Measurements from ENCODE around the gene PDF. TPM values are rescaled to one million over a fixed set of nuclear protein-coding genes. Genes with fewer than 3 reads are reported as not detected.

Gene PDF
- total and polyA plus RNA-seq, 2 of the 13 experiments (the other 11 are each of a cell fraction or from before 2014, with no cell fraction given): 12.4 to 48.8 TPM

GRCh38 chr16:69318177-69318910 lies 12.0 kb downstream of the PDF start:
- no peaks in the 10 kb centered on the region for H3K9me3 ChIP-seq (ENCODE audit: low read length)
- TF ChIP-seq HBP1 (CRISPR knock-in tag; IDR thresholded peaks at IDR 0.05; ENCODE audit: low read depth) (no peak), HOXA9 (CRISPR knock-in tag; IDR thresholded peaks at IDR 0.05; ENCODE audit: borderline replicate concordance) (no peak), BORCS8-MEF2B (CRISPR knock-in tag; IDR thresholded peaks at IDR 0.05) (no peak), ZBTB42 (CRISPR knock-in tag; IDR thresholded peaks at IDR 0.05) (no peak), PITX1 (CRISPR knock-in tag; IDR thresholded peaks at IDR 0.05) (peak; percentile 40; the same call in 1 of the 2 replicates), ZBTB7B (CRISPR knock-in tag; IDR thresholded peaks at IDR 0.05) (no peak), SOX13 (IDR thresholded peaks at IDR 0.05) (no peak), SOX13 (CRISPR knock-in tag; conservative IDR thresholded peaks at IDR 0.05 in 1 of 2, IDR thresholded peaks at IDR 0.05 in 1 of 2) (no peak), ATF6 (CRISPR knock-in tag; conservative IDR thresholded peaks at IDR 0.05) (no peak), XBP1 (CRISPR knock-in tag; IDR thresholded peaks at IDR 0.05) (no peak), PRMT3 (CRISPR knock-in tag; IDR thresholded peaks at IDR 0.05; ENCODE audit: borderline replicate concordance, low read depth) (no peak), MTA3 (CRISPR knock-in tag; IDR thresholded peaks at IDR 0.05) (no peak), POLR2A (IDR thresholded peaks at IDR 0.05; ENCODE audit: insufficient read depth in 1 of 2, low read depth in 2 of 2, low read length in 2 of 2) (0 out of 4 replicates have a peak, but pooled peaks of 1 of the 2 experiments have one; percentile 30), FOXK1 (CRISPR knock-in tag; IDR thresholded peaks at IDR 0.05; ENCODE audit: borderline replicate concordance, low read depth) (no peak), AGO1 (IDR thresholded peaks at IDR 0.05; ENCODE audit: low read depth, low read length, poor library complexity, severe bottlenecking) (peak; percentile 58), NPAS2 (CRISPR knock-in tag; IDR thresholded peaks at IDR 0.05; ENCODE audit: borderline replicate concordance) (no peak)
- TF ChIP-seq, protein P1, sequence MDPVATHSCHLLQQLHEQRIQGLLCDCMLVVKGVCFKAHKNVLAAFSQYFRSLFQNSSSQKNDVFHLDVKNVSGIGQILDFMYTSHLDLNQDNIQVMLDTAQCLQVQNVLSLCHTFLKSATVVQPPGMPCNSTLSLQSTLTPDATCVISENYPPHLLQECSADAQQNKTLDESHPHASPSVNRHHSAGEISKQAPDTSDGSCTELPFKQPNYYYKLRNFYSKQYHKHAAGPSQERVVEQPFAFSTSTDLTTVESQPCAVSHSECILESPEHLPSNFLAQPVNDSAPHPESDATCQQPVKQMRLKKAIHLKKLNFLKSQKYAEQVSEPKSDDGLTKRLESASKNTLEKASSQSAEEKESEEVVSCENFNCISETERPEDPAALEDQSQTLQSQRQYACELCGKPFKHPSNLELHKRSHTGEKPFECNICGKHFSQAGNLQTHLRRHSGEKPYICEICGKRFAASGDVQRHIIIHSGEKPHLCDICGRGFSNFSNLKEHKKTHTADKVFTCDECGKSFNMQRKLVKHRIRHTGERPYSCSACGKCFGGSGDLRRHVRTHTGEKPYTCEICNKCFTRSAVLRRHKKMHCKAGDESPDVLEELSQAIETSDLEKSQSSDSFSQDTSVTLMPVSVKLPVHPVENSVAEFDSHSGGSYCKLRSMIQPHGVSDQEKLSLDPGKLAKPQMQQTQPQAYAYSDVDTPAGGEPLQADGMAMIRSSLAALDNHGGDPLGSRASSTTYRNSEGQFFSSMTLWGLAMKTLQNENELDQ (CRISPR knock-in tag; IDR thresholded peaks at IDR 0.05; ENCODE audit: borderline replicate concordance): no peak

More at GRCh38 chr16:69318177-69318910, 12.0 kb downstream of the PDF start:
- Histone ChIP-seq H3K27me3 (ENCODE audit: control insufficient read depth in 1 of 2, insufficient read depth in 2 of 2, low read length in 2 of 2) (no peaks in the 10 kb centered on the region), H2AFZ (ENCODE audit: low read length) (no peak overlapping the region), H3K9ac (ENCODE audit: insufficient read depth, low read depth, low read length) (no peak overlapping the region), H4K20me1 (ENCODE audit: insufficient read depth, low read length) (peaks cover 4% of the 10 kb centered on the region; the same call in 1 of the 2 replicates), H3K4me2 (ENCODE audit: low read depth, low read length) (no peak overlapping the region), H3K79me2 (ENCODE audit: insufficient read depth, low read length) (peaks cover 12% of the 10 kb centered on the region), H3K27ac (ENCODE audit: extremely low read length, insufficient read depth, low read length) (no peak overlapping the region), H3K36me3 (replicated peaks in 1 of 2; ENCODE audit: control insufficient read depth in 1 of 2, insufficient read depth in 2 of 2, low read length in 2 of 2) (peaks cover 56 to 80% of the 10 kb centered on the region in 2 experiments), H3K4me3 (replicated peaks in 1 of 3; ENCODE audit: insufficient read depth in 1 of 3, low read depth in 2 of 3, low read length in 3 of 3) (no peak overlapping the region), H3K4me1 (ENCODE audit: insufficient read depth, low read length) (peaks cover 12% of the 10 kb centered on the region)
- WGBS (ENCODE audit: low lambda C conversion rate): 97% methylated on average over 29 of the region's 30 CpGs
- ATAC-seq (no peak), DNase-seq (ENCODE audit: low spot score) (no peak), FAIRE-seq (no peak)
- CTCF ChIA-PET (ENCODE audit: low intra/inter-chr PET ratio, low total read pairs): no interaction called here
- BruUV-seq (replicated peaks): no TSS peak
- POLR2A ChIA-PET: interaction anchor here (0.9 to 1.9 kb wide), 2 partner anchors 8 to 15 kb away, joined by 3 to 6 read pairs; no protein-coding TSS in a partner anchor
- intact Hi-C loops (cut with micrococcal nuclease; ENCODE audit: unreplicated experiment) (no loop called here), in situ Hi-C loops (cut with HindIII; ENCODE audit: extremely low pct_ligation_motif_present, low pct_unique_long_range_greater_than_20kb) (no loop called here)
